ENCODE results near the gene PRSS23. TPM values are rescaled to one million over a fixed set of nuclear protein-coding genes. Genes with fewer than 3 reads are reported as not detected.
"Not testable (repeated sequence)": the region's sequence is repeated elsewhere in the genome, so short reads cannot be mapped to it uniquely, and the experiment has no call there.

PRSS23 gene
- total and polyA plus RNA-seq, 2 experiments from 2014 or later, result 53.7 to 61.7 TPM

DNA sequence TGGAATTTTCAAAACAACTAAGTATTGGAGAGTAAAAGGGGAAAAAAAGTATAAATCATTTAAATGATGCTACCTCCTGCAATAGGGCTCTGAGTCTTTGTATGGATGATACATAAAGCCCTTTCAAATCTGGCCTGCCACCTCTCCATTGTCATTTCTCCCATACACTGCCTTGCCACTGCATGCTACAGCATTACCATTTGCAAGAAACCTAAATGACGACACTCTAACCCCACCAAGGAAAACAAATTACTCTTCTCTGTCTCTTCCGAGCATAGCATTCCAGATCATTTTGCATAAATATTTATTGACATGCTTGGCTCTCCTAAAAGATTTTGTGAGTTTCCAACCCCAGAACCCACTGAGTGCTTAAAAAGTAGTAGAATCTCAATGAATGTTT is 34.5 kb upstream of the PRSS23 start:
- no peaks in the 10 kb centered on the region for H4K20me1 ChIP-seq (ENCODE audit: insufficient read depth, poor library complexity, severe bottlenecking)
- no peak overlapping the region for H3K4me3 ChIP-seq
- no peak overlapping the region for H3K4me2 ChIP-seq
- no peak overlapping the region for H3K27ac ChIP-seq
- no peaks in the 10 kb centered on the region for H3K4me1 ChIP-seq (ENCODE audit: insufficient read depth)
- no peaks in the 10 kb centered on the region for H3K36me3 ChIP-seq (replicated peaks; ENCODE audit: insufficient read depth, low read depth)
- TF ChIP-seq EZH2phosphoT487 (IDR thresholded peaks at IDR 0.05; ENCODE audit: low read depth, severe bottlenecking, unreplicated experiment), result no peak
- TF ChIP-seq EZH2 (IDR thresholded peaks at IDR 0.05; ENCODE audit: borderline replicate concordance), result no peak
- TF ChIP-seq, protein P1, sequence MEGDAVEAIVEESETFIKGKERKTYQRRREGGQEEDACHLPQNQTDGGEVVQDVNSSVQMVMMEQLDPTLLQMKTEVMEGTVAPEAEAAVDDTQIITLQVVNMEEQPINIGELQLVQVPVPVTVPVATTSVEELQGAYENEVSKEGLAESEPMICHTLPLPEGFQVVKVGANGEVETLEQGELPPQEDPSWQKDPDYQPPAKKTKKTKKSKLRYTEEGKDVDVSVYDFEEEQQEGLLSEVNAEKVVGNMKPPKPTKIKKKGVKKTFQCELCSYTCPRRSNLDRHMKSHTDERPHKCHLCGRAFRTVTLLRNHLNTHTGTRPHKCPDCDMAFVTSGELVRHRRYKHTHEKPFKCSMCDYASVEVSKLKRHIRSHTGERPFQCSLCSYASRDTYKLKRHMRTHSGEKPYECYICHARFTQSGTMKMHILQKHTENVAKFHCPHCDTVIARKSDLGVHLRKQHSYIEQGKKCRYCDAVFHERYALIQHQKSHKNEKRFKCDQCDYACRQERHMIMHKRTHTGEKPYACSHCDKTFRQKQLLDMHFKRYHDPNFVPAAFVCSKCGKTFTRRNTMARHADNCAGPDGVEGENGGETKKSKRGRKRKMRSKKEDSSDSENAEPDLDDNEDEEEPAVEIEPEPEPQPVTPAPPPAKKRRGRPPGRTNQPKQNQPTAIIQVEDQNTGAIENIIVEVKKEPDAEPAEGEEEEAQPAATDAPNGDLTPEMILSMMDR (IDR thresholded peaks at IDR 0.05; ENCODE audit: poor library complexity), result no peak
- no peaks in the 10 kb centered on the region for H3K27me3 ChIP-seq
- DNase-seq (ENCODE audit: low spot score), result no peak
- H3K9me3 ChIP-seq (ENCODE audit: low read depth), result no peaks in the 10 kb centered on the region
- no peaks in the 10 kb centered on the region for H3K79me2 ChIP-seq
- H2AFZ ChIP-seq, result no peak overlapping the region
- H3K9me2 ChIP-seq (replicated peaks; ENCODE audit: insufficient read depth), result no peaks in the 10 kb centered on the region
- 42% methylated on average over 2 of the region's 2 CpGs for WGBS (ENCODE audit: low lambda C conversion rate, missing lambda C conversion rate)

DNA sequence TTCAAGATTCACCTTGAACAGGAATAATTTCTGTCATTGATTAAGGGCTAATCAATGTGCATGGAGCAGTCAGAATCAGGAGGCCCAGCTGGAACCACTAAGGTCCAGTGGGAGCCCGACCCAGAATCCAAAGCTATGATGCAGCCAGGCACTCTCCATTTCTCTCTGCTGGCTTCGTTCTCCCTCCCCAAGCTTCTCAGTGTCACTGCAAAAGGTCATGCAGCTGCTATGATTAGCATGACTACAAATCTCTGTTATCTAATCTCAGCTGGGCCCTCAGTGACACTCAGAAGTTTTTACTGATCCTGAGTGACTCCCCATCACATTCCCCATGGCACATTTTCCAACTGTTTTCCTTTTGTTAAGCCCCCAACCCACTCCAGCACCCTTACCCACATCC is 31.1 kb upstream of the PRSS23 start:
- no peaks in the 10 kb centered on the region for H3K79me2 ChIP-seq
- no peaks in the 10 kb centered on the region for H3K4me1 ChIP-seq (ENCODE audit: insufficient read depth)
- no peaks in the 10 kb centered on the region for H4K20me1 ChIP-seq (ENCODE audit: insufficient read depth, poor library complexity, severe bottlenecking)
- 50% methylated on average over 2 of the region's 2 CpGs for WGBS (ENCODE audit: low lambda C conversion rate, missing lambda C conversion rate)
- no peak overlapping the region for H3K4me2 ChIP-seq
- no peaks in the 10 kb centered on the region for H3K9me3 ChIP-seq (ENCODE audit: low read depth)
- H2AFZ ChIP-seq, result no peak overlapping the region
- no peaks in the 10 kb centered on the region for H3K27me3 ChIP-seq
- H3K36me3 ChIP-seq (replicated peaks; ENCODE audit: insufficient read depth, low read depth), result no peaks in the 10 kb centered on the region
- DNase-seq (ENCODE audit: low spot score), result no peak
- H3K9me2 ChIP-seq (replicated peaks; ENCODE audit: insufficient read depth), result no peaks in the 10 kb centered on the region
- no peak overlapping the region for H3K4me3 ChIP-seq
- no peak overlapping the region for H3K27ac ChIP-seq
- no peak for TF ChIP-seq EZH2phosphoT487 (IDR thresholded peaks at IDR 0.05; ENCODE audit: low read depth, severe bottlenecking, unreplicated experiment)
- no peak for TF ChIP-seq EZH2 (IDR thresholded peaks at IDR 0.05; ENCODE audit: borderline replicate concordance)
- TF ChIP-seq, protein P1 (IDR thresholded peaks at IDR 0.05; ENCODE audit: poor library complexity), result no peak

DNA sequence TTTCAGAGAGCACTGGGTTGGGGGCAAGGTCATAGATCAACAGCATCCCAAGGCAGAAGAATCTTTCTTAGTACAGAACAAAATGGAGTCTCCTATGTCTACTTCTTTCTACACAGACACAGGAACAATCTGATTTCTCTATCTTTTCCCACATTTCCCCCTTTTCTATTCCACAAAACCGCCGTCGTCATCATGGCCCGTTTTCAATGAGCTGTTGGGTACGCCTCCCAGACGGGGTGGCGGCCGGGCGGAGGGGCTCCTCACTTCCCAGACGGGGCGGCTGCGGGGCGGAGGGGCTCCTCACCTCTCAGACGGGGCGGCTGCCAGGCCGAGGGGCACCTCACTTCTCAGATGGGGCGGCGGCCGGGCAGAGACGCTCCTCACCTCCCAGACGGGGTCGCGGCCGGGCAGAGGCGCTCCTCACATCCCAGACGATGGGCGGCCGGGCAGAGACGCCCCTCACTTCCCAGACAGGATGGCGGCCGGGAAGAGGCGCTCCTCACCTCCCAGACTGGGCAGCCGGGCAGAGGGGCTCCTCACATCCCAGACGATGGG is 29.8 kb upstream of the PRSS23 start:
- H2AFZ ChIP-seq; H3K9me3 ChIP-seq (ENCODE audit: low read depth); H3K79me2 ChIP-seq; H3K27ac ChIP-seq; H3K27me3 ChIP-seq; H3K4me2 ChIP-seq; H4K20me1 ChIP-seq (ENCODE audit: insufficient read depth, poor library complexity, severe bottlenecking); H3K9me2 ChIP-seq (replicated peaks; ENCODE audit: insufficient read depth); H3K4me1 ChIP-seq (ENCODE audit: insufficient read depth); H3K4me3 ChIP-seq; H3K36me3 ChIP-seq (replicated peaks; ENCODE audit: insufficient read depth, low read depth); DNase-seq (ENCODE audit: low spot score): not testable (repeated sequence)
- WGBS (ENCODE audit: low lambda C conversion rate, missing lambda C conversion rate), result 82% methylated on average over 7 of the region's 34 CpGs

DNA sequence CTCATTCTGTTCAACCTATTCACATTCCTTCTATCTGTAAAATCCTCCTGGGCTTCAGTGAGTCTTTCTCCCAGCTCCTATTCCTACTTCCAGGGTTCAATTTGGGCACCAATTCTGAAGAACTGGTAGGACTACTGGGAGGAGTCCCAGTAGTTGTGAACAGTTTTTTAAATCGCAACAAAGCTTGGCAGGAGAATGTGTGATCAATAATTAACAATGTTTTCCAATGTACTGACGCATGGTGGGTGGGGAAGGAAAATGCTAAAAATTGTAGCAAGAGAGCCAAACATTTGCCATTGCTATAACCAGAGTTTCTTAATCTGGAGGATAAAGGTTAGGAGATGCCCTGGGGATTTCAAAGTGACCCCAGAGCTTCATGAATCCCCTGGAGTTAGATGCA is 27.3 kb upstream of the PRSS23 start:
- no peaks in the 10 kb centered on the region for H3K36me3 ChIP-seq (replicated peaks; ENCODE audit: insufficient read depth, low read depth)
- TF ChIP-seq EZH2phosphoT487 (IDR thresholded peaks at IDR 0.05; ENCODE audit: low read depth, severe bottlenecking, unreplicated experiment) (no peak), EZH2 (IDR thresholded peaks at IDR 0.05; ENCODE audit: borderline replicate concordance) (no peak)
- TF ChIP-seq, protein P1 (IDR thresholded peaks at IDR 0.05; ENCODE audit: poor library complexity), result no peak
- H3K4me2 ChIP-seq, result no peak overlapping the region
- no peak for DNase-seq (ENCODE audit: low spot score)
- H3K27me3 ChIP-seq, result no peaks in the 10 kb centered on the region
- H3K4me3 ChIP-seq, result no peak overlapping the region
- H2AFZ ChIP-seq, result no peak overlapping the region
- H4K20me1 ChIP-seq (ENCODE audit: insufficient read depth, poor library complexity, severe bottlenecking), result no peaks in the 10 kb centered on the region
- H3K79me2 ChIP-seq, result no peaks in the 10 kb centered on the region
- WGBS (ENCODE audit: low lambda C conversion rate, missing lambda C conversion rate), result 81% methylated on average over 2 of the region's 2 CpGs
- no peaks in the 10 kb centered on the region for H3K9me2 ChIP-seq (replicated peaks; ENCODE audit: insufficient read depth)
- no peaks in the 10 kb centered on the region for H3K4me1 ChIP-seq (ENCODE audit: insufficient read depth)
- H3K9me3 ChIP-seq (ENCODE audit: low read depth), result no peaks in the 10 kb centered on the region
- no peak overlapping the region for H3K27ac ChIP-seq

All from hepatocyte (in vitro differentiated cells).